Motor neuron (in vitro differentiated cells): ENCODE results near the gene ATOSA. TPM values are rescaled to one million over a fixed set of nuclear protein-coding genes. Genes with fewer than 3 reads are reported as not detected.

Experiments used
- total RNA-seq, 8 experiments: library from RNA; unstranded; fragments of 300-600 nt; gene quantifications; 2 replicates each; pipeline versions ENCODE4 v1.2.3 to v1.2.4, GENCODE V29; 2022

The ATOSA gene
- total RNA-seq, 8 experiments from 2014 or later = 12.6 to 52.5 (median 24.4) TPM

Other genes with a start within 250 kb of the ATOSA start
- 10 to 100 TPM in 7 of 8 experiments, 1 to 10 TPM in 1; 8.3 to 74.1 (median 39.8) TPM for gene MYO5A, start 150.5 kb downstream of the ATOSA start, total RNA-seq
- 100 to 1,000 TPM in 3 of 8 experiments, 10 to 100 TPM in 5; 36.0 to 123 (median 95.7) TPM for gene ARPP19, start 110.4 kb downstream of the ATOSA start, total RNA-seq
- 10 to 100 TPM in 4 of 8 experiments, 1 to 10 TPM in 1, under 1 TPM in 3; 0.36 to 86.3 (median 13.3) TPM for gene ONECUT1, start 110.9 kb upstream of the ATOSA start, total RNA-seq